ENCODE results near the gene KIR2DL4.

- TF ChIP-seq, protein P1, sequence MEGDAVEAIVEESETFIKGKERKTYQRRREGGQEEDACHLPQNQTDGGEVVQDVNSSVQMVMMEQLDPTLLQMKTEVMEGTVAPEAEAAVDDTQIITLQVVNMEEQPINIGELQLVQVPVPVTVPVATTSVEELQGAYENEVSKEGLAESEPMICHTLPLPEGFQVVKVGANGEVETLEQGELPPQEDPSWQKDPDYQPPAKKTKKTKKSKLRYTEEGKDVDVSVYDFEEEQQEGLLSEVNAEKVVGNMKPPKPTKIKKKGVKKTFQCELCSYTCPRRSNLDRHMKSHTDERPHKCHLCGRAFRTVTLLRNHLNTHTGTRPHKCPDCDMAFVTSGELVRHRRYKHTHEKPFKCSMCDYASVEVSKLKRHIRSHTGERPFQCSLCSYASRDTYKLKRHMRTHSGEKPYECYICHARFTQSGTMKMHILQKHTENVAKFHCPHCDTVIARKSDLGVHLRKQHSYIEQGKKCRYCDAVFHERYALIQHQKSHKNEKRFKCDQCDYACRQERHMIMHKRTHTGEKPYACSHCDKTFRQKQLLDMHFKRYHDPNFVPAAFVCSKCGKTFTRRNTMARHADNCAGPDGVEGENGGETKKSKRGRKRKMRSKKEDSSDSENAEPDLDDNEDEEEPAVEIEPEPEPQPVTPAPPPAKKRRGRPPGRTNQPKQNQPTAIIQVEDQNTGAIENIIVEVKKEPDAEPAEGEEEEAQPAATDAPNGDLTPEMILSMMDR (IDR thresholded peaks at IDR 0.05) = no peak
- TF ChIP-seq POLR2A (IDR thresholded peaks at IDR 0.05) = no peak
- no peak for TF ChIP-seq EP300 (IDR thresholded peaks at IDR 0.05)
Observed at GRCh38 chr19:54806516-54806838, 3.1 kb downstream of the KIR2DL4 start.
